ENCODE data around the gene MCAM.

DNA sequence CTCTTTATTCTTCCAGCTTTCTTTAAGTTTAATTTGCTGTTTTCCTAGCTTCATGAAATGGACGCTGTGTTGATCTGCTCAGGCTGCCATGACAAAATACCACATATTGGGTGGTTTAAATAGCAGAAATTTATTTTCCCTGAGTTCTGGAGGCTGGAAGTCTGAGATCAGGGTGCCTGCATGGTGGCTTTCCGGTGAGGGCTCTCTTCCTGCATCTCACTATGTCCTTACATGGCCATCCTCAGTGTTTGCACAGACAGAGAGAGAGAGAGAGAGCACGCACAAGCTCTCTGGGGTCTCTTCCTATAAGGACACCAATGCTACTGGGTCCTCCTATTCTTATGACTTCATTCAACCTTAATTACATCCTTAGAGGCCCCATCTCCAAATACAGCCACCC lies 28.7 kb downstream of the MCAM start:
- TF ChIP-seq POLR2A (IDR thresholded peaks at IDR 0.05; ENCODE audit: low read depth, low read length): no peak
- no peak for TF ChIP-seq POLR2AphosphoS5 (IDR thresholded peaks at IDR 0.05; ENCODE audit: low read depth, low read length)
